Measurements from ENCODE around the gene GAST. TPM values are rescaled to one million over a fixed set of nuclear protein-coding genes. Genes with fewer than 3 reads are reported as not detected.

Gene GAST, protein sequence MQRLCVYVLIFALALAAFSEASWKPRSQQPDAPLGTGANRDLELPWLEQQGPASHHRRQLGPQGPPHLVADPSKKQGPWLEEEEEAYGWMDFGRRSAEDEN
- not detected in 2 replicates for total RNA-seq
- not detected in 2 replicates for polyA plus RNA-seq
- polyA plus RNA-seq (2012), result not detected in 2 replicates
- not detected in 2 replicates for polyA minus RNA-seq (ENCODE audit: low replicate concordance)

DNA sequence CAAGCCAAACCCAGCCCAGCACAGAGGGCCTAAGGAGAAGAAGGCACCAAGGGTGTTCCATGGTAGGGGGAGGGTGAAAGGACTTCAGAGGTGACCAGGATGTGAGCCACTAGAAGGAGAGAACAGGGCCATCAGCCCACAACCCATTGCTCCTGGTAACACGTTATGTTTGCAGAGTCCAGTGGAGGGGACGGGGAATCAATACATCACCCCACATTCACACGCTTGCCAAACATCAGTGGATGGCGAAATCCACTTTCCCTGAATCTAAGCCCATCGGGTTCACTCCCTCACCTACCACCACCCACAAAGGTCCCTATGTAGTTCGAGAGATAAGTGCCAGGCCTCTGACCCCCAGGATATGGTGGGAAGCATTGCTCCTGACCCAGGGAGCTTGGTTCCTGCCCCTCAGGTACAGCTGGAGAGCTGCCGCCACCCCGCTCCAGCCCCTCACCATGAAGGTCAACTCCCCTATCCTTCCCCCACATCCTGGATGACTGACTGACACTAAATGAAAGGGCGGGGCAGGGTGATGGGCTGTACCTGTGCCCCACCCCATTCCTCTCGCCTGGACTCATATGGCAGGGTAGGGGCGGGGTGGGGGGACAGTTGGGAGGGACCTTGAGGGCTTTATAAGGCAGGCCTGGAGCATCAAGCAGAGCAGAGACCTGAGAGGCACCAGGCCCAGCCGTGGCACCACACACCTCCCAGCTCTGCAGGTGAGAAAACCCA, at the start of gene GAST:
TSS of gene GAST (plus strand) at position 663 of the 732 bp plus-strand sequence. CDS start 3,106 bp downstream, outside the sequence.
- no peaks in the 10 kb centered on the region for H3K79me2 ChIP-seq (ENCODE audit: control insufficient read depth, insufficient read depth, low read length)
- no peaks in the 10 kb centered on the region for H4K20me1 ChIP-seq (ENCODE audit: control insufficient read depth, extremely low read depth, insufficient read depth, low read length)
- no peak within 1 kb of the TSS for H3K4me3 ChIP-seq (replicated peaks in 1 of 4; ENCODE audit: control extremely low read depth in 1 of 4, insufficient read depth in 1 of 4, low read depth in 3 of 4, low read length in 4 of 4)
- no peaks in the 10 kb centered on the region for H3K36me3 ChIP-seq (ENCODE audit: control insufficient read depth, insufficient read depth, low read length)
- no peaks in the 10 kb centered on the region for H3K4me1 ChIP-seq (ENCODE audit: control insufficient read depth, extremely low read depth, insufficient read depth, low read length)
- no peaks in the 10 kb centered on the region for H3K9me3 ChIP-seq (ENCODE audit: control insufficient read depth, insufficient read depth, low read depth, low read length)
- H3K27me3 ChIP-seq (ENCODE audit: control insufficient read depth, insufficient read depth, low read length), result peaks cover 3% of the 10 kb centered on the region
- no peak within 1 kb of the TSS for H2AFZ ChIP-seq (ENCODE audit: low read length)
- TF ChIP-seq, protein P1, sequence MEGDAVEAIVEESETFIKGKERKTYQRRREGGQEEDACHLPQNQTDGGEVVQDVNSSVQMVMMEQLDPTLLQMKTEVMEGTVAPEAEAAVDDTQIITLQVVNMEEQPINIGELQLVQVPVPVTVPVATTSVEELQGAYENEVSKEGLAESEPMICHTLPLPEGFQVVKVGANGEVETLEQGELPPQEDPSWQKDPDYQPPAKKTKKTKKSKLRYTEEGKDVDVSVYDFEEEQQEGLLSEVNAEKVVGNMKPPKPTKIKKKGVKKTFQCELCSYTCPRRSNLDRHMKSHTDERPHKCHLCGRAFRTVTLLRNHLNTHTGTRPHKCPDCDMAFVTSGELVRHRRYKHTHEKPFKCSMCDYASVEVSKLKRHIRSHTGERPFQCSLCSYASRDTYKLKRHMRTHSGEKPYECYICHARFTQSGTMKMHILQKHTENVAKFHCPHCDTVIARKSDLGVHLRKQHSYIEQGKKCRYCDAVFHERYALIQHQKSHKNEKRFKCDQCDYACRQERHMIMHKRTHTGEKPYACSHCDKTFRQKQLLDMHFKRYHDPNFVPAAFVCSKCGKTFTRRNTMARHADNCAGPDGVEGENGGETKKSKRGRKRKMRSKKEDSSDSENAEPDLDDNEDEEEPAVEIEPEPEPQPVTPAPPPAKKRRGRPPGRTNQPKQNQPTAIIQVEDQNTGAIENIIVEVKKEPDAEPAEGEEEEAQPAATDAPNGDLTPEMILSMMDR (conservative IDR thresholded peaks at IDR 0.05 in 1 of 2, IDR thresholded peaks at IDR 0.05 in 1 of 2; ENCODE audit: low read depth in 1 of 2, low read length in 2 of 2), result no peak
- no peak for TF ChIP-seq EZH2 (IDR thresholded peaks at IDR 0.05; ENCODE audit: low read length, missing control alignments)
- H3K27ac ChIP-seq (ENCODE audit: insufficient read depth, low read length), result no peak within 1 kb of the TSS
- no peak within 1 kb of the TSS for H3K9ac ChIP-seq (ENCODE audit: insufficient read depth, low read length)
- no peak for DNase-seq (ENCODE audit: low read depth in 2 of 2)
- no peak within 1 kb of the TSS for H3K4me2 ChIP-seq (ENCODE audit: extremely low read depth, insufficient read depth, low read length)

DNA sequence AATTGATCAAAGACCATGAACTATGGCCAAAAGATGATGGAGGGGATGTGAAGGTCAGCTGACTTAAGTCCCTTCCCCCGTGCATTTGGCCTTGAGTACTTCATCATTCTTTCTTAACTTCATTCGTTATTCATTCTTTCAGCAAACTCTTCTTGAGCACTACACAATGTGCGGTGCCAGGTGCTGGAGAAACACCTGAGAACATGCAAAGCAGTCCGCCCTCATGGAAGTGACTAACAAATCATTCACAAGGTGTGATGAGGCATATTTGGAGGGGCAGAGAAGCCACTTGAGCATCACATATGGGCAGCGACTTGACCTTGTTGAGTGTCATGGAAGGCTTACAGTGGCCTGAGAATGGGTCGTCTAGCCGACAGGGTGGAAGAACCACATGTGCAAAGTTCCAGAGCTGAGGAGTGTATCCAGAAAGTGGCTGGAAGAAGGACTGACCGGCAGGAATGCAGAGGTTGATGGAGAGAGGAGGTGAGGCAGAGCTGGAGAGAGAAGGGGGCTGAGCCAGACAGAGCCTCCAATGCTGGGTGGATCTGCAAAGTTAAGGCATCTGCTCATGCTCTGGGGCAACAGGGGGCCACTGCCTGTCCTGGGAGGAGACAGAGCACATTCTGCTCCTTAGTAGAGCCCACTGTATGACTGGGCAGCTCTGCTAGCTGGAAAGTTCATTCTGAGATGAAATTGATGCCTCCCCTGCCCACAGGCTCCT, 48.5 kb upstream of the GAST start:
- Histone ChIP-seq H3K4me1 (ENCODE audit: control insufficient read depth, extremely low read depth, insufficient read depth, low read length) (peaks cover 8% of the 10 kb centered on the region), H2AFZ (ENCODE audit: low read length) (no peak overlapping the region), H3K27ac (ENCODE audit: insufficient read depth, low read length) (no peak overlapping the region), H3K9ac (ENCODE audit: insufficient read depth, low read length) (no peak overlapping the region), H3K79me2 (ENCODE audit: control insufficient read depth, insufficient read depth, low read length) (no peaks in the 10 kb centered on the region), H3K4me2 (ENCODE audit: extremely low read depth, insufficient read depth, low read length) (no peak overlapping the region), H3K9me3 (ENCODE audit: control insufficient read depth, insufficient read depth, low read depth, low read length) (no peaks in the 10 kb centered on the region), H4K20me1 (ENCODE audit: control insufficient read depth, extremely low read depth, insufficient read depth, low read length) (no peaks in the 10 kb centered on the region), H3K4me3 (replicated peaks in 1 of 4; ENCODE audit: control extremely low read depth in 1 of 4, insufficient read depth in 1 of 4, low read depth in 3 of 4, low read length in 4 of 4) (no peak overlapping the region), H3K36me3 (ENCODE audit: control insufficient read depth, insufficient read depth, low read length) (no peaks in the 10 kb centered on the region), H3K27me3 (ENCODE audit: control insufficient read depth, insufficient read depth, low read length) (no peaks in the 10 kb centered on the region)
- no peak for DNase-seq (ENCODE audit: low read depth in 2 of 2)
- TF ChIP-seq, protein P1 (conservative IDR thresholded peaks at IDR 0.05 in 1 of 2, IDR thresholded peaks at IDR 0.05 in 1 of 2; ENCODE audit: low read depth in 1 of 2, low read length in 2 of 2), result no peak
- no peak for TF ChIP-seq EZH2 (IDR thresholded peaks at IDR 0.05; ENCODE audit: low read length, missing control alignments)

DNA sequence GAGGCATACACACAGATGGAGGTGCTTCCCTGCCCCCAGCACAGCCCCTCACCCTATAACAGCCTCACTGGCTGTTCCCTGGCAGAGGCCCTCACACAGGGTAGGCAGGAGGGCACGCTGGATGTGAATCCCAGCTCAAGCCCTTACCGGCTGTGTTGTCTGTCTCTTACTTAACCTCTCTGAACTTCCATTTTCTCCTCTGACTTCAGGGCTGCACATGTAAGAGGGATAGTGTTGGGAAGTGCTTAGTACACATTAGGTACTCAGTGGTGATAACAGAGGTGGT, 48.0 kb upstream of the GAST start:
- Histone ChIP-seq H3K9me3 (ENCODE audit: control insufficient read depth, insufficient read depth, low read depth, low read length) (no peaks in the 10 kb centered on the region), H3K27me3 (ENCODE audit: control insufficient read depth, insufficient read depth, low read length) (no peaks in the 10 kb centered on the region), H3K4me3 (replicated peaks in 1 of 4; ENCODE audit: control extremely low read depth in 1 of 4, insufficient read depth in 1 of 4, low read depth in 3 of 4, low read length in 4 of 4) (no peak overlapping the region), H3K27ac (ENCODE audit: insufficient read depth, low read length) (no peak overlapping the region), H3K9ac (ENCODE audit: insufficient read depth, low read length) (no peak overlapping the region), H3K79me2 (ENCODE audit: control insufficient read depth, insufficient read depth, low read length) (no peaks in the 10 kb centered on the region), H2AFZ (ENCODE audit: low read length) (no peak overlapping the region), H3K36me3 (ENCODE audit: control insufficient read depth, insufficient read depth, low read length) (no peaks in the 10 kb centered on the region), H3K4me2 (ENCODE audit: extremely low read depth, insufficient read depth, low read length) (no peak overlapping the region), H4K20me1 (ENCODE audit: control insufficient read depth, extremely low read depth, insufficient read depth, low read length) (no peaks in the 10 kb centered on the region), H3K4me1 (ENCODE audit: control insufficient read depth, extremely low read depth, insufficient read depth, low read length) (peaks cover 8% of the 10 kb centered on the region)
- DNase-seq (ENCODE audit: low read depth in 2 of 2), result no peak
- TF ChIP-seq EZH2 (IDR thresholded peaks at IDR 0.05; ENCODE audit: low read length, missing control alignments), result no peak
- TF ChIP-seq, protein P1 (conservative IDR thresholded peaks at IDR 0.05 in 1 of 2, IDR thresholded peaks at IDR 0.05 in 1 of 2; ENCODE audit: low read depth in 1 of 2, low read length in 2 of 2), result no peak

All from fibroblast of lung (primary cell).